Panc1 (cell line): ENCODE results near the gene KRT16. TPM values are rescaled to one million over a fixed set of nuclear protein-coding genes. Genes with fewer than 3 reads are reported as not detected.
"Not testable (repeated sequence)": the region's sequence is repeated elsewhere in the genome, so short reads cannot be mapped to it uniquely, and the experiment has no call there.

Experiments used
- ATAC-seq: fragments of 200-7000 bp; cut with Tn5 transposase; 2 replicates; pipeline ENCODE4 v1.9.1; 2020; ENCODE audit warnings: mild to moderate bottlenecking, moderate library complexity
- Bru-seq: library from RNA; stranded (reverse); fragments of 400-500 nt; gene quantifications from one replicate; lab custom pipeline; 2021; lab: Mats Ljungman, UMichigan
- BruChase-seq, 2 experiments: library from RNA; stranded (reverse); fragments of 400-500 nt; gene quantifications; one replicate each; lab custom pipeline; 2021; lab: Mats Ljungman, UMichigan
- BruUV-seq: library from RNA; stranded (reverse); fragments of 400-500 nt; replicated peaks from 2 replicates; lab custom pipeline; 2021; lab: Mats Ljungman, UMichigan
- CTCF ChIA-PET: fragments of 300-600 bp; sonication (Branson Sonifier 250); formaldehyde crosslinking; loops from one replicate; lab custom pipeline; 2022; ENCODE audit warnings: antibody characterized with exemption; lab: Charles Lee
- POLR2A ChIA-PET: fragments of 300-600 bp; sonication (Branson Sonifier 250); formaldehyde crosslinking; loops from one replicate; lab custom pipeline; 2022; ENCODE audit warnings: antibody characterized with exemption; lab: Charles Lee
- DNase-seq: peaks from one replicate; pipeline ENCODE4 v3.0.0-alpha.2; 2010; ENCODE audit warnings: low read depth, low spot score
- H3K27ac ChIP-seq: 2 replicates; pipeline ENCODE4 v1.5.1; 2011; ENCODE audit warnings: mild to moderate bottlenecking, low read length, inconsistent platforms
- H3K27me3 ChIP-seq: fragments of 200-500 bp; sonication (Bioruptor generic); 2 replicates; pipeline ENCODE4 v1.6.0; 2014; ENCODE audit warnings: low read length, inconsistent platforms; ENCODE audit not compliant: control insufficient read depth, insufficient read depth
- H3K36me3 ChIP-seq: fragments of 200-500 bp; sonication (Bioruptor generic); 2 replicates; pipeline ENCODE4 v1.5.1; 2014; ENCODE audit warnings: inconsistent platforms, mild to moderate bottlenecking, low read length, moderate library complexity; ENCODE audit not compliant: control insufficient read depth, insufficient read depth
- H3K4me1 ChIP-seq: 2 replicates; pipeline ENCODE4 v1.5.1; 2011; ENCODE audit warnings: inconsistent platforms, mild to moderate bottlenecking, low read length, moderate library complexity; ENCODE audit not compliant: control insufficient read depth, insufficient read depth
- H3K4me3 ChIP-seq, 2 experiments: 2 replicates each; pipeline ENCODE4 v1.5.1; 2011 to 2012; ENCODE audit warnings: low read depth in 2 of 2, low read length in 2 of 2, mild to moderate bottlenecking in 2 of 2, inconsistent platforms in 1 of 2, moderate library complexity in 1 of 2
- H3K9me3 ChIP-seq: fragments of 200-500 bp; sonication (Bioruptor generic); 2 replicates; pipeline ENCODE4 v1.5.1; 2014; ENCODE audit warnings: low read depth, mild to moderate bottlenecking, inconsistent platforms, low read length, moderate library complexity; ENCODE audit not compliant: control insufficient read depth, insufficient read depth
- CTCF ChIP-seq: fragments of 450-650 bp; IDR thresholded peaks from 2 replicates; pipeline ENCODE4 v1.5.1; 2017; ENCODE audit warnings: mild to moderate bottlenecking
- POLR2AphosphoS5 ChIP-seq: IDR thresholded peaks from 2 replicates; pipeline ENCODE4 v1.6.1; 2012; ENCODE audit warnings: mild to moderate bottlenecking, low read depth, low read length, moderate library complexity
- REST ChIP-seq, 2 experiments: IDR thresholded peaks; 2 replicates each; pipeline ENCODE4 v1.6.1; 2011 to 2012; ENCODE audit warnings: low read depth in 2 of 2, control low read depth in 1 of 2, low read length in 1 of 2, mild to moderate bottlenecking in 1 of 2, moderate library complexity in 1 of 2; ENCODE audit not compliant: insufficient read depth in 1 of 2
- TCF7L2 ChIP-seq: IDR thresholded peaks from 2 replicates; pipeline ENCODE4 v1.6.1; 2011; ENCODE audit warnings: mild to moderate bottlenecking, low read depth, low read length, inconsistent platforms
- in situ Hi-C: cut with HindIII; loops from 2 replicates; pipeline ENCODE4 v1.10.0; 2016; ENCODE audit warnings: low sequenced_read_pairs, low pct_unique_long_range_greater_than_20kb
- intact Hi-C: fragments of 100-400 bp; cut with micrococcal nuclease; formaldehyde crosslinking; loops from one replicate; pipeline ENCODE4 v1.10.0; 2022; ENCODE audit not compliant: unreplicated experiment
- long read RNA-seq: library from polyadenylated mRNA; unstranded; transcript quantifications from one replicate; pipeline ENCODE4 v2.0.0, GENCODE V29; 2021; ENCODE audit not compliant: unreplicated experiment
- polyA plus RNA-seq: library from polyadenylated mRNA; unstranded; fragments of >200 nt; gene quantifications from one replicate; pipeline ENCODE4 v1.2.1, GENCODE V29; 2012; ENCODE audit warnings: missing spikeins; ENCODE audit not compliant: insufficient read length
- total RNA-seq: library from RNA; stranded (reverse); gene quantifications from one replicate; pipeline ENCODE4 v1.2.1, GENCODE V29; 2021; ENCODE audit not compliant: unreplicated experiment

The KRT16 gene
- 1.6 TPM for total RNA-seq
- polyA plus RNA-seq = 2.7 TPM
- percentile 26 among the genes with signal in this experiment for Bru-seq, nascent RNA
- BruChase-seq, experiment 1, labeled RNA remaining after a 2-hour chase = percentile 29 among the genes with signal in this experiment
- BruChase-seq, experiment 2, labeled RNA remaining after a 6-hour chase = percentile 28 among the genes with signal in this experiment
- long read RNA-seq, partial matches to known transcripts = 0 of 2 reads
- long read RNA-seq, other reads (novel, unspliced or antisense) = 2 of 2 reads

GRCh38 chr17:41612376-41613160 is at the start of gene KRT16:
TSS of gene KRT16 (minus strand) at chr17:41612767. CDS start at chr17:41612688, 79 bp downstream.
- intact Hi-C loops, H3K27ac ChIP-seq, H3K36me3 ChIP-seq, H3K27me3 ChIP-seq, H3K9me3 ChIP-seq, H3K4me3 ChIP-seq, in situ Hi-C loops, BruUV-seq, POLR2A ChIA-PET, DNase-seq, H3K4me1 ChIP-seq: not testable (repeated sequence)
- peak; percentile 73 for ATAC-seq
- CTCF ChIA-PET = interaction anchor here (0.8 kb wide), 1 partner anchor 64 kb away, joined by 3 read pairs; no protein-coding TSS in a partner anchor

GRCh38 chr17:41660221-41660711 is 47.7 kb upstream of the KRT16 start:
- BruUV-seq = no TSS peak
- no peaks in the 10 kb centered on the region for H3K9me3 ChIP-seq

More at GRCh38 chr17:41660221-41660711, 47.7 kb upstream of the KRT16 start:
- peaks cover 16% of the 10 kb centered on the region for H3K4me1 ChIP-seq
- ATAC-seq (no peak), DNase-seq (no peak)
- H3K36me3 ChIP-seq = no peaks in the 10 kb centered on the region
- no peak for TF ChIP-seq TCF7L2
- no peak for TF ChIP-seq REST (IDR thresholded peaks at IDR 0.05; ENCODE audit: insufficient read depth in 1 of 2, low read depth in 2 of 2, low read length in 1 of 2)
- no peak for TF ChIP-seq CTCF
- no peak for TF ChIP-seq POLR2AphosphoS5
- H3K4me3 ChIP-seq = no peak overlapping the region
- ChIA-PET POLR2A (interaction anchor here (0.6 to 1.3 kb wide), 2 partner anchors 29 to 1635 kb away, joined by 4 to 5 read pairs; partner anchors contain the start of gene EIF1), CTCF (interaction anchor here (0.6 to 7.1 kb wide), 3 partner anchors 10 to 111 kb away, joined by 3 to 104 read pairs (median 4); no protein-coding TSS in a partner anchor)
- H3K27ac ChIP-seq = no peak overlapping the region
- H3K27me3 ChIP-seq = no peaks in the 10 kb centered on the region
- in situ Hi-C loops (no loop called here), intact Hi-C loops (loop anchor here (10.0 kb wide), 2 partner anchors 285 to 335 kb away; no protein-coding TSS in a partner anchor)
